Measurements from ENCODE around the gene INPP4A.

The INPP4A gene

DNA sequence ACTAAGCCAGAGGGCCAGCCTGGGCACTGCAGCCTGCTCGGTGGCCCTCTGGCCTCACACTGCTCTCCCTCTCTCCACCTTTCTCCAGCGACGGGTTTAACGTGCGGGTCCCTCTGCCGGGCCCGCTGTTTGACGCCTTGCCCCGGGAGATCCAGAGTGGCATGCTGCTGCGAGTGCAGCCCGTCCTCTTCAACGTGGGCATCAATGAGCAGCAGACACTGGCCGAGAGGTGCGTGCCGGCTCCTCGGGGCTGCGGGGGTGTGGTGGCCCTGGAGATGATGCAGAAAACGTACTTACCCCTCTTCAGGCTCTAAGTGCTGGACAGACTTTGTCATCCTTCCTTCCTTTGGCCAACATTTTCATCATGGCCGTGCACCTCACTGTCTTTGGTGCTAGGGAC is 121.3 kb downstream of the INPP4A start:
- Histone ChIP-seq H3K27ac (replicated peaks; ENCODE audit: low read length) (no peak overlapping the region), H2BK12ac (ENCODE audit: low read length) (no peak overlapping the region), H3K27me3 (ENCODE audit: control insufficient read depth in 3 of 3, insufficient read depth in 3 of 3, low read depth in 1 of 3, low read length in 3 of 3) (no peaks in the 10 kb centered on the region), H3K4me1 (ENCODE audit: control insufficient read depth in 2 of 2, insufficient read depth in 1 of 2, low read depth in 1 of 2, low read length in 2 of 2) (no peaks in the 10 kb centered on the region), H3K4me3 (ENCODE audit: low read length in 2 of 2) (no peak overlapping the region), H4K91ac (ENCODE audit: low read depth, low read length, poor library complexity) (no peak overlapping the region), H3K36me3 (replicated peaks in 1 of 2; ENCODE audit: control insufficient read depth in 2 of 2, insufficient read depth in 2 of 2, low read length in 2 of 2) (peaks cover 32 to 89% of the 10 kb centered on the region in 2 donors), H3K18ac (ENCODE audit: low read length) (no peak overlapping the region), H3K4me2 (ENCODE audit: insufficient read depth, low read length, poor library complexity, severe bottlenecking) (no peak overlapping the region), H2BK120ac (ENCODE audit: low read depth, low read length) (no peak overlapping the region), H2BK15ac (ENCODE audit: low read length) (no peak overlapping the region), H3K9ac (ENCODE audit: low read depth, low read length, poor library complexity) (no peak overlapping the region), H2AFZ (ENCODE audit: low read length) (no peak overlapping the region), H3K14ac (ENCODE audit: low read length) (no peak overlapping the region), H3K79me1 (ENCODE audit: low read depth, low read length) (no peaks in the 10 kb centered on the region), H3K9me3 (replicated peaks in 1 of 2; ENCODE audit: control insufficient read depth in 2 of 2, insufficient read depth in 1 of 2, low read depth in 1 of 2, low read length in 2 of 2) (no peaks in the 10 kb centered on the region), H4K8ac (ENCODE audit: low read depth, low read length) (no peak overlapping the region), H2BK5ac (ENCODE audit: low read length) (no peak overlapping the region), H2AK5ac (ENCODE audit: low read depth, low read length) (no peak overlapping the region), H3K4ac (ENCODE audit: low read length) (no peak overlapping the region), H3K23ac (ENCODE audit: low read depth, low read length, poor library complexity) (no peak overlapping the region)
- DNase-seq (ENCODE audit: low spot score): no peak
- WGBS, 2 donors (ENCODE audit: extremely low coverage in 2 of 2, insufficient read length in 2 of 2, insufficient replicate concordance in 1 of 2): no CpG with 5 or more reads among the region's 19 CpGs

DNA sequence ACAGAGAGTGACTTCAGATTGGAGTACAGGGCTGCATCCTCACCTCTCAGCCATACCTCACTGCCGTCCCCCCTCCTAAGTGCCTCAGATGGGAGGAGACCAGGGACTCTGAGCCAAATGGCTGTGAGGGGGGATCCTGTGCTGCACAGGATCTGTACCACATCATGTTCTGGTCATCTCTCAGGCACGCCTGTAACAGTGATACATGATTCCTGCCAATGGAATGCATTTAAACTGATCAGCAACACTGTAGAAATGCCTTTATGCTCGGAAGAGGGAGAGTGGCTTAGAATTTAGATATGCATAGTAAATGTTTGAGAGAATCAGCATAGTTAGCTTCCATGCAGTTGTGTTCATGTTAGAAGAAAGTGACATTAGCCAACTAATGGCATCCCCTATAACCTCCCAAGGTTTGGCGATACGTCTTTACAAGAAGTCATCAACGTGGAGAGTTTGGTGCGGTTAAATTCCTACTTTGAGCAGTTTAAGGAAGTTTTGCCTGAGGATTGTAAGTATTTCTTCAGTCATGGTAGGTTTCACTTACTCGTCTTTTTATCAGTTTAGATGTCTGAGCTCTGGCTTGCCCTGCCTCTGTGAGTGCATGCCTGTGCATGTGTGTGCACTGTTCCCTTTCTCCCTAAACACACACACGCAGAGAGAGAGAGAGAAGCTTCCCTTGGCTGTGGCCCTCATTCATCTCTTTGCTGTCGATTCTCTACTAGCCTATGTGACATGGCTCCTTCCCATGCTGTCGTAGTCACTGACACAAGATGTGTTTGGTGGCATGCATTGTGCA is 123.7 kb downstream of the INPP4A start:
- no peak overlapping the region for H2AK5ac ChIP-seq (ENCODE audit: low read depth, low read length)
- H4K91ac ChIP-seq (ENCODE audit: low read depth, low read length, poor library complexity): no peak overlapping the region
- DNase-seq (ENCODE audit: low spot score): no peak
- no peak overlapping the region for H2BK12ac ChIP-seq (ENCODE audit: low read length)
- H3K9me3 ChIP-seq (replicated peaks in 1 of 2; ENCODE audit: control insufficient read depth in 2 of 2, insufficient read depth in 1 of 2, low read depth in 1 of 2, low read length in 2 of 2): no peaks in the 10 kb centered on the region
- no peak overlapping the region for H2BK5ac ChIP-seq (ENCODE audit: low read length)
- H3K4me3 ChIP-seq (ENCODE audit: low read length in 2 of 2): peak overlapping the region in 1 of 2 donors; percentile 38
- H2AFZ ChIP-seq (ENCODE audit: low read length): no peak overlapping the region
- H3K9ac ChIP-seq (ENCODE audit: low read depth, low read length, poor library complexity): no peak overlapping the region
- no peak overlapping the region for H2BK15ac ChIP-seq (ENCODE audit: low read length)
- no peak overlapping the region for H3K18ac ChIP-seq (ENCODE audit: low read length)
- no peaks in the 10 kb centered on the region for H3K79me1 ChIP-seq (ENCODE audit: low read depth, low read length)
- no CpG with 5 or more reads among the region's 11 CpGs for WGBS, 2 donors (ENCODE audit: extremely low coverage in 2 of 2, insufficient read length in 2 of 2, insufficient replicate concordance in 1 of 2)
- H3K4ac ChIP-seq (ENCODE audit: low read length): no peak overlapping the region
- no peak overlapping the region for H3K14ac ChIP-seq (ENCODE audit: low read length)
- H3K36me3 ChIP-seq (replicated peaks in 1 of 2; ENCODE audit: control insufficient read depth in 2 of 2, insufficient read depth in 2 of 2, low read length in 2 of 2): peaks cover 36 to 94% of the 10 kb centered on the region in 2 donors
- H3K4me1 ChIP-seq (ENCODE audit: control insufficient read depth in 2 of 2, insufficient read depth in 1 of 2, low read depth in 1 of 2, low read length in 2 of 2): no peaks in the 10 kb centered on the region
- no peaks in the 10 kb centered on the region for H3K27me3 ChIP-seq (ENCODE audit: control insufficient read depth in 3 of 3, insufficient read depth in 3 of 3, low read depth in 1 of 3, low read length in 3 of 3)
- H3K23ac ChIP-seq (ENCODE audit: low read depth, low read length, poor library complexity): no peak overlapping the region
- H2BK120ac ChIP-seq (ENCODE audit: low read depth, low read length): no peak overlapping the region
- no peak overlapping the region for H3K27ac ChIP-seq (replicated peaks; ENCODE audit: low read length)
- no peak overlapping the region for H4K8ac ChIP-seq (ENCODE audit: low read depth, low read length)
- no peak overlapping the region for H3K4me2 ChIP-seq (ENCODE audit: insufficient read depth, low read length, poor library complexity, severe bottlenecking)

DNA sequence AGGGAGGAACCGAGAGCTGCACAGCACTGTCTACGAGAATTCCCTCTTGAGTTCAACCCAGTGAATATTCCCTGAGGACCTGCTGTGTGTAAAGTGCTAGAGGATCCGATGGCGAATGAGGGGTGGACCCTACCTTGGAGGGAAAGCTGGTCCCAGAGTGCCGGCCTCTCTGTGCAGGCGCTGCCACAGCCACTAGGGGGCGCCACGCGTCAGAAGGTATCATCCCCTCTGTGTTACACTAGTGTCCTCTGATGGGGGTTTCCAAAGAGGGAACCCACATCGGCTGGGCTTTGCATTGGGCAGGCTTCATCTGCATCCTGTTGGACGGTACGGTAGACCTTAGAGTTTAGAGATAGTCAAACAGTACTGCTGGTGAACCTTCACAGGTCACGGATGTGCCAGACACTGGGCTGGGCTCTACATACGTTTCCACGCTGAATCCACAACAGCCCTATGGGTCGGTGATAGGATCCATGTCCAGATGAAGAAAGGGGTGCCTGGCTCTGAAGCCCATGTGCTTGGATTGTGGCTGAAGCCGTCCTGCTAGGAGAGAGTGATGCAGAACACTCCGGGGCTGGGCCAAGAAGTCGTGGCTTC is 124.6 kb downstream of the INPP4A start:
- Histone ChIP-seq H2AFZ (ENCODE audit: low read length) (no peak overlapping the region), H3K9ac (ENCODE audit: low read depth, low read length, poor library complexity) (no peak overlapping the region), H3K14ac (ENCODE audit: low read length) (no peak overlapping the region), H3K23ac (ENCODE audit: low read depth, low read length, poor library complexity) (no peak overlapping the region), H3K4me3 (ENCODE audit: low read length in 2 of 2) (no peak overlapping the region), H2BK5ac (ENCODE audit: low read length) (no peak overlapping the region), H4K8ac (ENCODE audit: low read depth, low read length) (no peak overlapping the region), H2BK120ac (ENCODE audit: low read depth, low read length) (no peak overlapping the region), H3K79me1 (ENCODE audit: low read depth, low read length) (no peaks in the 10 kb centered on the region), H3K4ac (ENCODE audit: low read length) (no peak overlapping the region), H3K36me3 (replicated peaks in 1 of 2; ENCODE audit: control insufficient read depth in 2 of 2, insufficient read depth in 2 of 2, low read length in 2 of 2) (peaks cover 35 to 91% of the 10 kb centered on the region in 2 donors), H3K9me3 (replicated peaks in 1 of 2; ENCODE audit: control insufficient read depth in 2 of 2, insufficient read depth in 1 of 2, low read depth in 1 of 2, low read length in 2 of 2) (no peaks in the 10 kb centered on the region), H3K27me3 (ENCODE audit: control insufficient read depth in 3 of 3, insufficient read depth in 3 of 3, low read depth in 1 of 3, low read length in 3 of 3) (no peaks in the 10 kb centered on the region), H3K4me2 (ENCODE audit: insufficient read depth, low read length, poor library complexity, severe bottlenecking) (no peak overlapping the region), H2BK15ac (ENCODE audit: low read length) (no peak overlapping the region), H3K4me1 (ENCODE audit: control insufficient read depth in 2 of 2, insufficient read depth in 1 of 2, low read depth in 1 of 2, low read length in 2 of 2) (no peaks in the 10 kb centered on the region), H2AK5ac (ENCODE audit: low read depth, low read length) (no peak overlapping the region), H2BK12ac (ENCODE audit: low read length) (no peak overlapping the region), H4K91ac (ENCODE audit: low read depth, low read length, poor library complexity) (no peak overlapping the region), H3K18ac (ENCODE audit: low read length) (no peak overlapping the region), H3K27ac (replicated peaks; ENCODE audit: low read length) (no peak overlapping the region)
- WGBS, 2 donors (ENCODE audit: extremely low coverage in 2 of 2, insufficient read length in 2 of 2, insufficient replicate concordance in 1 of 2): no CpG with 5 or more reads among the region's 19 CpGs
- DNase-seq (ENCODE audit: low spot score): peak; percentile 29

DNA sequence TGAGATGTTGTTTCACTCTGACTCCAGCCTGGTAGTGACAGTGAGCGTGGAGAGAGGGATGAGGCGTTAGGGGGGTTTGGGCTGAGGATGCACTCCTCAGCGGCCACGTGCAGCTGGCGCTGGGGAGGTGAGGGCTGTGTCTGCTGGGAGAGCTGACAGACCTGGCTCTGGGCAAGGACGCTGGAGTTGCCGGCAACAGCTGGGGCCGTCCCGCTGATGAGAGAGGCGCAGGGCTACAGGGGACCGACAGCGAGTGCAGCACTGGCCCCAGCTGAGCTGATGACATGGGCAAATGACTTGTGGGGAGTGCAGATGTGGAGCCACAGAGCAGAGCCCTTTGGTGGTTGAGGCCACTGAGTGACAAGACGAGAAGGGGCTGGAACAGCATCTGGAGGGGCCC is 125.3 kb downstream of the INPP4A start:
- no peak overlapping the region for H4K8ac ChIP-seq (ENCODE audit: low read depth, low read length)
- H3K4me1 ChIP-seq (ENCODE audit: control insufficient read depth in 2 of 2, insufficient read depth in 1 of 2, low read depth in 1 of 2, low read length in 2 of 2): no peaks in the 10 kb centered on the region
- H3K9me3 ChIP-seq (replicated peaks in 1 of 2; ENCODE audit: control insufficient read depth in 2 of 2, insufficient read depth in 1 of 2, low read depth in 1 of 2, low read length in 2 of 2): no peaks in the 10 kb centered on the region
- H3K9ac ChIP-seq (ENCODE audit: low read depth, low read length, poor library complexity): peak overlapping the region; percentile 9
- H3K79me1 ChIP-seq (ENCODE audit: low read depth, low read length): no peaks in the 10 kb centered on the region
- H3K14ac ChIP-seq (ENCODE audit: low read length): no peak overlapping the region
- no peak overlapping the region for H4K91ac ChIP-seq (ENCODE audit: low read depth, low read length, poor library complexity)
- no peak for DNase-seq (ENCODE audit: low spot score)
- no peaks in the 10 kb centered on the region for H3K27me3 ChIP-seq (ENCODE audit: control insufficient read depth in 3 of 3, insufficient read depth in 3 of 3, low read depth in 1 of 3, low read length in 3 of 3)
- H3K18ac ChIP-seq (ENCODE audit: low read length): no peak overlapping the region
- H2AFZ ChIP-seq (ENCODE audit: low read length): no peak overlapping the region
- H2BK12ac ChIP-seq (ENCODE audit: low read length): no peak overlapping the region
- H3K23ac ChIP-seq (ENCODE audit: low read depth, low read length, poor library complexity): peak overlapping the region; percentile 40
- no peak overlapping the region for H2BK15ac ChIP-seq (ENCODE audit: low read length)
- H2AK5ac ChIP-seq (ENCODE audit: low read depth, low read length): no peak overlapping the region
- H2BK120ac ChIP-seq (ENCODE audit: low read depth, low read length): no peak overlapping the region
- no CpG with 5 or more reads among the region's 13 CpGs for WGBS, 2 donors (ENCODE audit: extremely low coverage in 2 of 2, insufficient read length in 2 of 2, insufficient replicate concordance in 1 of 2)
- no peak overlapping the region for H3K4me3 ChIP-seq (ENCODE audit: low read length in 2 of 2)
- H3K27ac ChIP-seq (replicated peaks; ENCODE audit: low read length): no peak overlapping the region
- H3K4me2 ChIP-seq (ENCODE audit: insufficient read depth, low read length, poor library complexity, severe bottlenecking): no peak overlapping the region
- H3K4ac ChIP-seq (ENCODE audit: low read length): no peak overlapping the region
- no peak overlapping the region for H2BK5ac ChIP-seq (ENCODE audit: low read length)
- peaks cover 31 to 89% of the 10 kb centered on the region in 2 donors for H3K36me3 ChIP-seq (replicated peaks in 1 of 2; ENCODE audit: control insufficient read depth in 2 of 2, insufficient read depth in 2 of 2, low read length in 2 of 2)
